ENCODE data around the gene C4orf51. TPM values are rescaled to one million over a fixed set of nuclear protein-coding genes. Genes with fewer than 3 reads are reported as not detected.

C4orf51 gene
- total RNA-seq, 2 experiments from 2014 or later: not detected

Other genes with a start within 250 kb of the C4orf51 start
- 1 to 10 TPM; 1.2 to 1.7 TPM for gene SMAD1, start 198.3 kb upstream of the C4orf51 start, total RNA-seq
- 10 to 100 TPM; 12.8 to 13.4 TPM for gene MMAA, start 60.8 kb upstream of the C4orf51 start, total RNA-seq